HUDEP-2 (cell line): ENCODE data around the gene TULP4.
A peak's percentile ranks its signal among the peaks of the same experiment; 100 is the strongest.
"Not testable (repeated sequence)": the region's sequence is repeated elsewhere in the genome, so short reads cannot be mapped to it uniquely, and the experiment has no call there.

Experiments used
- DNase-seq, 76 experiments: peaks; one replicate each; lab custom pipeline; 2025; ENCODE audit not compliant: unreplicated experiment in 76 of 76; lab: John Stamatoyannopoulos, UW

Gene TULP4

DNA sequence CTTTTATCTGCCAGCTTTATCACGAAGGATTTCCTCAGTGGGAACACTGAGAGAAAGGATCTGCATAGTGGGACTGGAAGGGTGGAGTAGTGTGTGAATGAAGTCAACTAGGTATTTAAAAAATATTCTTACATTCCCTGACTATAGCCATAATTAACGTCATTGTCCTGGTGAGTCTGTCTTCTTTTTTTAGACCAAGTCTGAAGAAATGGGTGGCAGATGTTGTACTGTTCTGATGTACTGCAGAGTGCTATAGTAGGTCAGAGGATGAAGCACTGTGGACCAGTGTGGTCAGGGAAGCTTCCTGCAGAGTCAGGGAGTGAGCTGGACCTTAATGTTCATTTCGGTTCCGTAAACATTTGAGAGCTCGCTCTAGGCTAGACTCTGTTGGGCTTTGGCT lies 11.9 kb downstream of the TULP4 start:
- no peak for DNase-seq

DNA sequence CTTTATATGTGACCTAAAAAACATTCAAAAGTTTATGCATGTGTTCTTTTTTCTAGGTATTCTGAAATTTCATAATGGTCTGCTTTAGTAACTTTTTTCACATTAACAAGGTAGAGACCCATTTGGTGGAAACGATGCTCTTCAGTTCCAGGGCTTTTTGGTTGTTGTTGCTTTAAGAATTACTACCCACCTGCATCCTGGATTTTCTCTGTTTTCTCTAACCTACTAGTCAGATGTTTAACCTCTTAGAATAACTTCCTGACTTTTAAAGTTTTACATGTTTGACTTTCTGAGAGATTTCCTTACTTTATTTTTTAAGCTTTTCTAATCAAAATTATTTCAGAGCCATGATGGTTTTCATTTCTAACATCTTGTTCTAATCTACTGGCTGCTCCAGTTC lies 14.9 kb downstream of the TULP4 start:
- no peak for DNase-seq

- DNase-seq: no peak
These were observed 16.7 kb downstream of the TULP4 start for GRCh38 chr6:158328952-158329351.

GRCh38 chr6:158329531-158329930 lies 17.3 kb downstream of the TULP4 start:
- no peak for DNase-seq

DNA sequence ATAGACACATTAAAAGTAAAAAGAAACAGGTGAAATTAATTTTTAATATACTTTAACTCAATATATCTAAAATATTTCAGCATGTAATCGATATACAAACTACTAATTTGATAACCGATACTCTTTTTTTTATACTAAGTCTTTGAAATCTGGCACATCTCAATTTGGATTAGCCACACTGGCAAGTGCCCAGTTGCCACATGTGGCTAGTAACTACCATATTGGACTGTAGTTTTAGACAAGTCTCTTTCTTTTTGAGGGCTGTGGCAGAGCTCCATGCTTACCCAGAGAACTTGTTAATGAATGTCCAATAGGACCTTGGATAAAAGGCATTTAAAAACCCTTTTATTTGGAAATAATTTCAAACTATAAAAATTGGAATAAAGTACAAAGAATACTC lies 17.8 kb downstream of the TULP4 start:
- DNase-seq: no peak

DNA sequence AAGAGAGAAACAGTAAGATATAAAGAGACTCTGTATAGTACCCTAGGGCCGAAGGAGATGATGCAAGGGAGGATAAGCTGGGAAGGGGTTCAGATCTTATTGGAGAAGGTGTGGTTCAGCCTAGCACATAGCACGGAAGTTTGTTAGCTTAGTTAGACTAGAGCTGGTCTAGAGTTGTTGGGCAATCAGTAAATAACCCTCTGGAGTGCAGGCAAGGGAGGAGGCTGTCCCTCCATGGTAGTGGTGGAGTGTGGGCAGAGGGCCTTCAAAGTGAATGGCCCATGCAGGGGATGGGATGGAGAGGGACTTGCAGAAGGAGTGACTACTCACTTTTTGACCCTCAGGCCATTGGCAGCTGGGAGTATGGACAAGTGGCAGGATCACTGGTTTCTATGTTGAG lies 20.0 kb downstream of the TULP4 start:
- no peak for DNase-seq

GRCh38 chr6:158333094-158333493 lies 20.8 kb downstream of the TULP4 start:
- DNase-seq: no peak

DNA sequence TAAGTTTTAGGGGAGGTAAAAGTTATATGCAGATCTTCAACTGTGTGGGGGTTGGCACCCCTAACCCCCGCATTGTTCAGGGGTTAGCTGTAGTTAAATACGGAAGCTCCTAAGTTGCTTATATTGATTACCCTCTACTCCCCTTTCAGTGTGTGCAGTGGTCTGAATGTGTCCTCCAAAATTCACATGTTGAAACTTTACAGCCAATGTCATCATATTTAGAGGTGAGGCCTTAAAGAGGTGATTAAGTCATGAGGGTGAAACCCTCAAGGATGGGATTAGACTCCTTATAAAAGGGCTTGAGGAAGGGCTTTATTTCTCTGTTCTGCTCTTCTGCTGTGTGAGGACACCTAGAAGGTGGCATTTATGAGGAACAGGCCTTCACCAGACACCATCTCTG lies 22.3 kb downstream of the TULP4 start:
- no peak for DNase-seq

DNA sequence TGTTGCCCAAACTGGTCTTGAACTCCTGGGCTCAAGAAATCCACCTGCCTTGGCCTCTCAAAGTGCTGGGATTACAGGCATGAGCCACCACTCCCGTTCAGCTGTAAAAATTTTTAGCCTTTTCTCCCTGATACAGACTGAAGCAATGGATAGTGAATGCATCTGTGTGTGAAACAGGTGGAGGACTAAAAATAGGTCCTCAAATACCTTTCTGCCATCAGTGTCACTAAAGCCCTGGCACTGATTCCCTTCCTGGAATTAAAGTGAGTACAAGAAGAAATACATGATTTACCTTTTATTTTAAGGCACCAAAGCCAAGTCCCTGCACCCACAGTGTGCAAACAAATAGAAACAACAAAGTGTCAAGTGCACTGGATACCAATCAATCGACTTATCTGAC lies 25.1 kb downstream of the TULP4 start:
- DNase-seq: no peak

DNA sequence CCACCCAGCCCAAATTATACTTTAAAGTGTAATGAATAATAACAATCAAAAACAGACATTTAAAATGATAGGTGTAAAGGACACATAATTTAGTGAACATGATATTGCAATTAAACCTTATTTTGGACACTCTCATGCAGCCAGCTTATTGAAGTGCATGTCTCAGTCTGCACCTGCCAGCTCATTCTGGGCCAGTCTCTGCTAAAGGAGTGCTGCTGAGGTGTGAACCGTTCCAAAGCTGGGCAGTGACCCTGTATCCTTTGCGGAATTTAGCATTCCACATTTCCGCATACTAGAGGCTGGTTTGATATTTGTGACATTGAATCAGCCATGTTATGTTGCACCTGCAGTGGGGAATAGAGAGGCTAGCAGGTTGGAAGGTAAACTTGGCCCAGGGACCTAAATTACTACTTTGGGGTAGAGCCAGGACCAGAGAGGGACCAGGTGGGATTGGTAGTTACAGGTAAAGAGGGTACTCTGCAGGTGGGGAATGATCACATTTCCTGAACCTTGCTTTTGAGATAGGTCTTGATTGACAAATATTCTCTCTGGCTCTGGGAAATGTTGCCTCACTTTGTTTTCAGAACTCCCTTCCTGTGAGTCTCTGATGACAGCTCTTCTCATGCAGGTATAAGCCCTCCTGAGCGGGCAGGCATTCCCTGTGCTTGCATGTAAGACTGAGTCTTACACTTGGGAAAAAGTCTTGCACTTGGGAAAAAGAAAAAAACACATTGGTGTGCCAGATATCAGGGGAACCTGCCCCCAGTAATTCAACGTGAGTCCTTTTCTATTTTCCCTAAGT lies 26.2 kb downstream of the TULP4 start:
- no peak for DNase-seq

DNA sequence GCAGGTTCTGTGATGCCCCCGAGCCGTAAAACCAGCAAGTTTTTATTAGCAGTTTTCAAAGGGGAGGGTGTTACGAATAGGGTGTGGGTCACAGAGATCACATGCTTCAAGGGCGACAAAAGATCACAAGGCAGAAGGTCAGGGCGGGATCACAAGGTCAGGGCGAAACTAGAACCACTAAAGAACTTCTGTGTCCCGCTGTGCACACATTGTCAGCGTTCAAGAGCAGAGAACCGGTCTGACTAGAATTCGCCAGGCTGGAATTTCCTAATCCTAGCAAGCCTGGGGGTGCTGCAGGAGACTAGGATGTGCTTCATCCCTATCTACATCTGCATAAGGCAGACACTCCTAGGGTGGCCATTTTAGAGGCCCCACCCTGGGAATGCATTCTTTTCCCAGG lies 26.9 kb downstream of the TULP4 start:
- not testable (repeated sequence) for DNase-seq

DNA sequence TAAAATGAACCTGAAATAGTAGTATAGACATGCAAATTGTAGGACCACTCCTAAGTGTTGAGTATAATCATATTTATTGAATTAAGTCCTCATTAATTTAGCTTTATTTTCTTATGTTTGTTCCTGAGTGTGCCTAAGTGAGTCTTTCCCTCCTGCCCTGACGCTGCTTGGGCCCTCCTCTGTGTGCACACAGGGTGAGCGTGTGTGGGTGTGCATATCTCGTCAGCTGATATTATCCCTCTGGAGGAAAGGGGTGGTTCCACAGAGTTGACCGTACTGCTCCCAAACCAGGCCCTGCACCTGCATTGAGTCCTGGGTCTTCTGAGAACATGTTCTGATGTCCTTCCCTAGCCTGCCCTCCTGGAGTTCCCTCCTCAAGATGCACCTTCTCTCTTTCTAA lies 28.0 kb downstream of the TULP4 start:
- DNase-seq: peak in 1 of 76 experiments; percentile 22

GRCh38 chr6:158344534-158344933 lies 32.3 kb downstream of the TULP4 start:
- no peak for DNase-seq

GRCh38 chr6:158345444-158345843 lies 33.2 kb downstream of the TULP4 start:
- DNase-seq: not testable (repeated sequence)

DNA sequence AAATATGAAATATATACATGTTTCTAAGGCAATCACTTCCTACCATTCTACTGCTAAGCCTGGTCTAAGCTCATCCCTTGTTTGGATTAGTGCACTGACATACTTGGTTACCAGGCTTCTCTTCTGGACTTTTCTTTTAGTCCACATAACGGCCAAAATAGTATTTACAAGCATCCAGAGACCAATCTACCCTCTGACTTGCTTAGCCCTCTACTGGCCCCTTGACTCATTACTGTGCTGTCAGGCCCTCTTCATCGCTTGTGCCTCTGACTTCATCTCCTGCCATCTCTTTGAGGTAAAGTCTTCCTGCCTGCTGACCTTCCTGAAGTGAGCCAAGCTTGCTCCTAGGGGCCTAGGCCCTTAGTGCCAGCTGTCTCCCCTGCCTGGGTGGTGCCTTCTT lies 35.1 kb downstream of the TULP4 start:
- no peak for DNase-seq

GRCh38 chr6:158348737-158349504 lies 36.7 kb downstream of the TULP4 start:
- DNase-seq: not testable (repeated sequence)

GRCh38 chr6:158349505-158350275 lies 37.4 kb downstream of the TULP4 start:
- DNase-seq: not testable (repeated sequence)

GRCh38 chr6:158350731-158351130 lies 38.5 kb downstream of the TULP4 start:
- not testable (repeated sequence) for DNase-seq

- DNase-seq: no peak
These were observed 41.9 kb downstream of the TULP4 start for GRCh38 chr6:158353883-158354877.
